Epithelial cell of proximal tubule (primary cell): ENCODE measurements around the gene RPP14. TPM values are rescaled to one million over a fixed set of nuclear protein-coding genes. Genes with fewer than 3 reads are reported as not detected.
A peak's percentile ranks its signal among the peaks of the same experiment; 100 is the strongest.

Experiments
- DNase-seq: peaks from one replicate; pipeline ENCODE4 v3.0.0-alpha.2; 2011; ENCODE audit warnings: low read depth
- H3K4me3 ChIP-seq: 2 replicates; pipeline ENCODE4 v1.5.1; 2011; ENCODE audit warnings: low read depth, mild to moderate bottlenecking, low read length
- CTCF ChIP-seq: conservative IDR thresholded peaks from 2 replicates; pipeline ENCODE4 v1.5.1; 2012; ENCODE audit warnings: low read depth, mild to moderate bottlenecking, low read length
- total RNA-seq: library from RNA; depleted of rRNA; stranded (reverse); fragments of >200 nt; gene quantifications from 2 replicates; pipeline ENCODE4 v1.2.3, GENCODE V29; 2015

The RPP14 gene
- total RNA-seq, 1 donor from 2014 or later, result 7.6 TPM

- DNase-seq, result no peak
- H3K4me3 ChIP-seq, result no peak overlapping the region
- no peak for TF ChIP-seq CTCF
These were observed 13.2 kb upstream of the RPP14 start for GRCh38 chr3:58292866-58293265.

- no peak for DNase-seq
- no peak overlapping the region for H3K4me3 ChIP-seq
- no peak for TF ChIP-seq CTCF
These were observed 12.5 kb upstream of the RPP14 start for GRCh38 chr3:58293516-58293915.

DNA sequence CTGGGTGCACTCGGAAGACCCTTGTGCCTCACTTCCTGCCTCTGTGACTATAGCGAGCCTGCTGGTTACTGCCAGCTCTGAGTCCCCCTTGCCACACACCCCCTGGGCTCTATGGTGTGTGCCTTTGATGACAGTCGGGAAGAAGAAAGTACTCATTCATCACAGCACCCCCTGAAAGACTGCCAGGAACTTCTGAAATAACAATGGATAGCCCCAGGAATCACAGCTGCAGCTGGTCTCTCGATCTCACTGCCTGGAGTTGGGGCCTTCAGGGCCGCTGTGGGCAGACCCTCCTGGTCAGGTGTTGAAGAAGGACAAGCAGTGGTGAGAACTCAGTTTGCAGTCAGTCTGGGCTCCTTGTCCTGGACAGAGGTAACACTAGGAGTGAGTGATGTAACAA lies 9.8 kb upstream of the RPP14 start:
- DNase-seq, result no peak
- no peak overlapping the region for H3K4me3 ChIP-seq
- no peak for TF ChIP-seq CTCF

DNA sequence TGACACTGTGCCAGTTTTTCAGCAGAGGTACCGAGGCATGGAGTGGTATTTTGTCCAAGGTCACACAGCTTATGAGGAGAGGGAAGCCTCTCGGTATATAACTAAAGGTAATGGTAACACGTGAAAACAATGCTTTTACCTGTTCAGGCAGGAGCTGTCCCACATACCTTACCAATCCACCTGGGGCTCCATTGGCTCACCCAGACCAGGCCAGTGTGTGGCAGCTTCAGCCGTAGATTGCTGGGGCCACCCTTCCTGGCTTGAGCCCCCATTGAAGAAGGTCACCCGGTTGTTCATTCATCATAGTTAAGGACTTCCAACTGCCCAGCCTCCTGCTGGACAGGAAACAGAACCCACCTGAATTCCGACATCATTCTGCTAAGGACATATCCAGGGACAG lies 9.2 kb upstream of the RPP14 start:
- DNase-seq, result no peak
- H3K4me3 ChIP-seq, result no peak overlapping the region
- no peak for TF ChIP-seq CTCF

DNA sequence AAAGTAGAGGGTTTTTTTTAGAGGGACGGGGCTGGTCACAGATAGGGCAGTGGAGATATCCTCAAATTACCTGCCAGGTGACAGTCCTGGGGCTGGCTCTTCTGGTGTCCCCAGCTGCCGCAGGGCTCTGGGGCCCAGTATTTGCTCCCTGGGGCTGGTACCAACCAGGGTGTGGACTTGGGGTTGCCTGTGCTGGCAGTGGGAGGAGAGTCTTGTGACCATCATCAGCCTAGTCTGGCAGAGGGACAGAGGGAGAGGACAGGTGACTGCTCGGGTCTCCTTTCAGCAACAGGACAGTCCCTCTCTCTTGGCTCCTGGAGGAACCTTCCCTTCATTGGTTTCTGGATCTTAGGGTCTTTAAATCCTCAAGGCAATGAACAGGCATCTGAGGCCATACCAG lies 7.9 kb upstream of the RPP14 start:
- H3K4me3 ChIP-seq, result no peak overlapping the region
- DNase-seq, result no peak
- TF ChIP-seq CTCF, result no peak

DNA sequence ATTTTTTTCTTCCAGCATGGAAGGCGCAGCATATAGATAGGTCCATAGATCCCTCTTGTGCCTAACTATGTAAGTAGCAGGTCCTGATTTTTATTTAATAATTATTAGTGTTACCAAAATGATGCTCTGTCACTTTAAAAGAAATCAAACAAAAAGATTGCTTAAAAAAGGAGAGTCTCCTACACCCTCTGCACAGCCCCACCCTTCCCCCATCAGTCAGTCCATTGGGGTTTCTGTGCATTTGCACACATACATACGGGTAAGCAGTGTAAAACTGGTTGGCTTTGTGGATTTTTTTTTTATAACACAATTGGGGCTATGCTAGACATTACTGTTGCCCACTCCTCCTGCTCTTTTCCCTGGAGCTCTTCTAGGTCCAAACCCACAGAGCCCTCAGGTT lies 7.0 kb upstream of the RPP14 start:
- TF ChIP-seq CTCF, result no peak
- no peak overlapping the region for H3K4me3 ChIP-seq
- no peak for DNase-seq

- TF ChIP-seq CTCF, result peak; percentile 69
- no peak overlapping the region for H3K4me3 ChIP-seq
- no peak for DNase-seq
These were observed 6.1 kb upstream of the RPP14 start for GRCh38 chr3:58299839-58300516.
